Measurements from ENCODE around the gene TBX5. TPM values are rescaled to one million over a fixed set of nuclear protein-coding genes. Genes with fewer than 3 reads are reported as not detected.

The TBX5 gene
- total and polyA plus RNA-seq, 9 of the 15 experiments (the other 6 are each of a cell fraction or from before 2014, with no cell fraction given), result not detected

- TF ChIP-seq SRSF3 (IDR thresholded peaks at IDR 0.05; ENCODE audit: insufficient read depth, low read length), result no peak
- TF ChIP-seq TFAP4 (CRISPR knock-in tag; IDR thresholded peaks at IDR 0.05; ENCODE audit: borderline replicate concordance), result no peak
- TF ChIP-seq SNAPC5 (CRISPR knock-in tag; IDR thresholded peaks at IDR 0.05), result no peak
- TF ChIP-seq ZBTB33 (CRISPR knock-in tag; IDR thresholded peaks at IDR 0.05), result no peak
- TF ChIP-seq NCOA1 (IDR thresholded peaks at IDR 0.05; ENCODE audit: low read depth), result no peak
- no peak for TF ChIP-seq HDAC1 (IDR thresholded peaks at IDR 0.05)
- no peak for TF ChIP-seq RBFOX2 (IDR thresholded peaks at IDR 0.05; ENCODE audit: low read depth, low read length)
- TF ChIP-seq CCAR2 (IDR thresholded peaks at IDR 0.05; ENCODE audit: low read depth, low read length), result no peak
- TF ChIP-seq ZNF143 (CRISPR knock-in tag; IDR thresholded peaks at IDR 0.05), result no peak
- TF ChIP-seq MCM2 (IDR thresholded peaks at IDR 0.05; ENCODE audit: low read depth), result no peak
- TF ChIP-seq SP1 (CRISPR knock-in tag; IDR thresholded peaks at IDR 0.05), result no peak
Measured at GRCh38 chr12:114341635-114342034, 64.3 kb downstream of the TBX5 start (continued).
